Measurements from ENCODE around the gene EPHA4.

EPHA4 gene

DNA sequence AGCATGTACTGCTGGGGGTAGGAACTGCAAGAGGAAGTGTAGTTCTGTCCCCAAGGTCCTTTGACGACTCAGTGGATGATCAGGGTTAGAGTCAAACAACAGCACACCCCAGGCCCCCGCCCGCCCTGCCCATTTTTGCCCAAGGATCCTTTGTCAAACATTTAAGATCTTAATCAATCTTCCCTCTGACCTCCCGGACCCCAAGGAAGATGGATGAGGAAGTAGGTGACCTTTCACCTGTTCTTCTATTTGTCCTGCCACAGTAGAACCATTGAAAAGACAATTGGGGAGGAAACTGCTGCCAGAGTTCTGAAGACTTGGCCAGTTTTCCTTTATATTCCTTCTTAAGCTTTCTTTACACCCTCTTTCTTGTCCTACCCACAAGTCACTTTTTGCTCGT is 12.1 kb downstream of the EPHA4 start:
- TF ChIP-seq, protein P1, sequence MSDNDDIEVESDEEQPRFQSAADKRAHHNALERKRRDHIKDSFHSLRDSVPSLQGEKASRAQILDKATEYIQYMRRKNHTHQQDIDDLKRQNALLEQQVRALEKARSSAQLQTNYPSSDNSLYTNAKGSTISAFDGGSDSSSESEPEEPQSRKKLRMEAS (IDR thresholded peaks at IDR 0.05): no peak
- TF ChIP-seq CEBPB (IDR thresholded peaks at IDR 0.05) (no peak), EGR1 (IDR thresholded peaks at IDR 0.05) (no peak)
- TF ChIP-seq, protein P2, sequence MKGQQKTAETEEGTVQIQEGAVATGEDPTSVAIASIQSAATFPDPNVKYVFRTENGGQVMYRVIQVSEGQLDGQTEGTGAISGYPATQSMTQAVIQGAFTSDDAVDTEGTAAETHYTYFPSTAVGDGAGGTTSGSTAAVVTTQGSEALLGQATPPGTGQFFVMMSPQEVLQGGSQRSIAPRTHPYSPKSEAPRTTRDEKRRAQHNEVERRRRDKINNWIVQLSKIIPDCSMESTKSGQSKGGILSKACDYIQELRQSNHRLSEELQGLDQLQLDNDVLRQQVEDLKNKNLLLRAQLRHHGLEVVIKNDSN (IDR thresholded peaks at IDR 0.05): no peak

DNA sequence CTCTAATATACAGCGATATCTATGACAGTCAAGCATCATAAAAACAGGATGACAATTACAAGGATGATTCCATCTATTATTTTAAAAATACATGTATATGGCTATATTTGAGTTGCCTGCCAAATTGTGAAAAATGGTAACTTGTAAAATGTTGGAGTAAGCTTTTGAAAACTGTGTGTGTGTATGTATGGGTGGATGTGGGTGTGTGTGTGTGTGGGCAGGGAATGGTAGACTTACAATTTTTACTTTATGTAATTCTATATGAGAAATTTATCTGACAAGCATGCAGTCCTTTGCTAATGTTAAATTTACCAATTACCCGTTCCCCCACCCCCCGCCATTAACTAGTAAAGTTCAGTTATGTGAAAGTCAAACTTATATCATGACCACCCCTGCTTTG is 14.0 kb downstream of the EPHA4 start:
- TF ChIP-seq TAF1 (IDR thresholded peaks at IDR 0.05; ENCODE audit: low read depth) (no peak), ZBTB7A (IDR thresholded peaks at IDR 0.05; ENCODE audit: low read depth) (no peak)

DNA sequence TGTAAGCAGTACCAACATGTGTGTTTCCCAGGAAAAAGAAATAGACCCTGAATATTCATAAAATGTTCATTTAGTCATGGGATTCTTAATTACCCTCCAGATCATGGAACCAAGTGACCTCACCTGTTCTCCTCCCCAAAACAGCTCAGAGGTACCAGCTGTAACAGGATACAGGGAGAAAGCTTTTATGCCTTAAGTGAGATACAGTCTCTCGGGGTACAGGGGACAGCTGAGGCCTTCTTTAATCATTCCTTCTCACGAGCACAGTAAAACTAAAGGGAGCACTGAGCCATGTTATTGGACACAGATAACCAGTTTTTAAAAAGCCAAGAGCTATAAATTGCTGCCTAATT is 16.6 kb downstream of the EPHA4 start:
- TF ChIP-seq, protein P2 (IDR thresholded peaks at IDR 0.05): no peak
- no peak for TF ChIP-seq CREB1 (IDR thresholded peaks at IDR 0.05; ENCODE audit: low read depth)
- no peak for TF ChIP-seq CEBPB (IDR thresholded peaks at IDR 0.05)
- TF ChIP-seq NFIC (IDR thresholded peaks at IDR 0.05): no peak
- TF ChIP-seq TCF12 (IDR thresholded peaks at IDR 0.05; ENCODE audit: low read depth): no peak
- no peak for TF ChIP-seq TEAD4 (IDR thresholded peaks at IDR 0.05)
- TF ChIP-seq EGR1 (IDR thresholded peaks at IDR 0.05): no peak
- TF ChIP-seq YY1 (IDR thresholded peaks at IDR 0.05; ENCODE audit: low read depth): no peak

DNA sequence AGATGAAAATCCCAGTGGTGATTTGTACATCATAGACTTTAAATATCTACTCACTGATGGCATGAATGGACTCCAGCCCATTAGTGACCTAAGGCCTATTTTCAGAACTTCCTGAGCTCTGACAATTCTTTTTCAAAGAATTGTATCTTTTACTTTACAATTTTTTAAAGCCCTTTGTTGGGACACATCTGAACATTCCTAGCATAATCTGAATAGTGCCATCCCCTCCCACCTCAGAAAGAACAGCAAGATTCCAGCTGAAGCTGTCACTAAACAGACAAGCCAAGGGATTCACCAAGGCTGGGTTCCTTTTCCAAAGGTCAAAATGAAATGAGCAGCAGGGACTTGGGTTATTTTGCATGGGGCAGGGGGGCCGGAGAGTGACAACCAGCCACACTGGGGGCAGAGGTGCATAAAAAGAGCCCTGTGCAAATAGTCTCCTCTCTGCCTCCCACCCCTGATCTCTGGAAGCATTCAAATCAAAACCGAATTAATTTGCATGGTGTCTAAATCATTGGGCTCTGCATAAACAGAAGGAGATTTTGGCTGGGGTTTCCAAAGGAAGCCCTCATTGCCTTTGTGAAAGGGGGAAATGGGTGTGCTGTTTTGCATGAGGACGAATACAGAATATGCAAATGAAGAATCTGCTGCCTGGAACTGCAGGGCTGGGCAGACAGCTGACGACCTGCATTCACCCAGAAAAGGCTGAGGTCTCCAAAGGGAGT is 17.2 kb downstream of the EPHA4 start:
- TF ChIP-seq TCF12 (IDR thresholded peaks at IDR 0.05; ENCODE audit: low read depth) (no peak), CREB1 (IDR thresholded peaks at IDR 0.05; ENCODE audit: low read depth) (no peak), CEBPB (IDR thresholded peaks at IDR 0.05) (no peak), RAD21 (IDR thresholded peaks at IDR 0.05; ENCODE audit: low read depth) (no peak), ZBTB7A (IDR thresholded peaks at IDR 0.05; ENCODE audit: low read depth) (no peak), EP300 (IDR thresholded peaks at IDR 0.05; ENCODE audit: borderline replicate concordance) (no peak), YY1 (IDR thresholded peaks at IDR 0.05; ENCODE audit: low read depth) (no peak), EGR1 (IDR thresholded peaks at IDR 0.05) (no peak)
- TF ChIP-seq, protein P1 (IDR thresholded peaks at IDR 0.05): no peak
- TF ChIP-seq, protein P3, sequence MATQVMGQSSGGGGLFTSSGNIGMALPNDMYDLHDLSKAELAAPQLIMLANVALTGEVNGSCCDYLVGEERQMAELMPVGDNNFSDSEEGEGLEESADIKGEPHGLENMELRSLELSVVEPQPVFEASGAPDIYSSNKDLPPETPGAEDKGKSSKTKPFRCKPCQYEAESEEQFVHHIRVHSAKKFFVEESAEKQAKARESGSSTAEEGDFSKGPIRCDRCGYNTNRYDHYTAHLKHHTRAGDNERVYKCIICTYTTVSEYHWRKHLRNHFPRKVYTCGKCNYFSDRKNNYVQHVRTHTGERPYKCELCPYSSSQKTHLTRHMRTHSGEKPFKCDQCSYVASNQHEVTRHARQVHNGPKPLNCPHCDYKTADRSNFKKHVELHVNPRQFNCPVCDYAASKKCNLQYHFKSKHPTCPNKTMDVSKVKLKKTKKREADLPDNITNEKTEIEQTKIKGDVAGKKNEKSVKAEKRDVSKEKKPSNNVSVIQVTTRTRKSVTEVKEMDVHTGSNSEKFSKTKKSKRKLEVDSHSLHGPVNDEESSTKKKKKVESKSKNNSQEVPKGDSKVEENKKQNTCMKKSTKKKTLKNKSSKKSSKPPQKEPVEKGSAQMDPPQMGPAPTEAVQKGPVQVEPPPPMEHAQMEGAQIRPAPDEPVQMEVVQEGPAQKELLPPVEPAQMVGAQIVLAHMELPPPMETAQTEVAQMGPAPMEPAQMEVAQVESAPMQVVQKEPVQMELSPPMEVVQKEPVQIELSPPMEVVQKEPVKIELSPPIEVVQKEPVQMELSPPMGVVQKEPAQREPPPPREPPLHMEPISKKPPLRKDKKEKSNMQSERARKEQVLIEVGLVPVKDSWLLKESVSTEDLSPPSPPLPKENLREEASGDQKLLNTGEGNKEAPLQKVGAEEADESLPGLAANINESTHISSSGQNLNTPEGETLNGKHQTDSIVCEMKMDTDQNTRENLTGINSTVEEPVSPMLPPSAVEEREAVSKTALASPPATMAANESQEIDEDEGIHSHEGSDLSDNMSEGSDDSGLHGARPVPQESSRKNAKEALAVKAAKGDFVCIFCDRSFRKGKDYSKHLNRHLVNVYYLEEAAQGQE (IDR thresholded peaks at IDR 0.05; ENCODE audit: low read depth): no peak

DNA sequence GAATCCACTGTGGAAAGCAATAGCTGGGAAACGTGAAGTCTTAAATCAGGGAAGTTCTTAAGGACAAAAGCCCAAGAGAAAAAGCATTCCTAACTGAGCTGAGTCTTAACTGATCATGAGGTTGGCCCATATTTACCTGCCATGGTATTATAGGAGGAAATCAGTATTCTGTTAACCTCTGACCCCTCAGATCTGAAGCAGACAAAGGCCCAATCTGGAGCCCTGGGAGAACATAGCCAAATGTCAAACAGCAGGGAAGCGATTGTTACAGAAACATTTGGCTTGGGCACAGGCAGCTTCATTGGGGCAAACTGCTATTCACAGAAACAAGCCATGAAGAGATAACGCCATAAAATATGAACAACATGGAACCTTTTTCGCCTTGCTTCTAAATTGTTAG is 18.8 kb downstream of the EPHA4 start:
- TF ChIP-seq, protein P3 (IDR thresholded peaks at IDR 0.05; ENCODE audit: low read depth): no peak
- TF ChIP-seq, protein P2 (IDR thresholded peaks at IDR 0.05): no peak
- TF ChIP-seq FOXM1 (IDR thresholded peaks at IDR 0.05; ENCODE audit: borderline replicate concordance, low read depth) (no peak), TAF1 (IDR thresholded peaks at IDR 0.05; ENCODE audit: low read depth) (no peak)

DNA sequence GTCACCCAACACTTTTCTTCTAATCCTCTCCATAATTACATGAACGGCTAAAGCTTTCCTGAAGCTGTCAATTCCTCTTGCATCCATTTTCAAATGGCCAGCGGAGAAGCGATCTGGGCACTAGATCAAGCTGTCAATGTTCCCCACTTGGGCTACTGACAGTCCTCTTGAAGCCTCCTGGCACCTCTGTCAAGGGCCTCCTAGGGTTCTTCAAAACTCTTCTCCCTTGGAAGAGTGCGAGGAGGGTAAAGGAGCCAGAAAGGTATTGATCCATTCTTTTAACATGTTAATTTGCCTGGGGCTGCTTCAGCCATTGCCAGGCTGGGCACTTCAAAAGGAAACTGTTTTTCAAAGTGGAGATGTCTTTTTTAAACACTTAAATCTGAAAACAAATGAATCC is 19.8 kb downstream of the EPHA4 start:
- TF ChIP-seq CREB1 (IDR thresholded peaks at IDR 0.05; ENCODE audit: low read depth) (no peak), ZBTB7A (IDR thresholded peaks at IDR 0.05; ENCODE audit: low read depth) (no peak), FOXM1 (IDR thresholded peaks at IDR 0.05; ENCODE audit: borderline replicate concordance, low read depth) (no peak), CEBPB (IDR thresholded peaks at IDR 0.05) (no peak), YY1 (IDR thresholded peaks at IDR 0.05; ENCODE audit: low read depth) (no peak), RAD21 (IDR thresholded peaks at IDR 0.05; ENCODE audit: low read depth) (no peak), TEAD4 (IDR thresholded peaks at IDR 0.05) (no peak), TCF12 (IDR thresholded peaks at IDR 0.05; ENCODE audit: low read depth) (no peak), EP300 (IDR thresholded peaks at IDR 0.05; ENCODE audit: borderline replicate concordance) (no peak), NFIC (IDR thresholded peaks at IDR 0.05) (no peak), EGR1 (IDR thresholded peaks at IDR 0.05) (no peak), TAF1 (IDR thresholded peaks at IDR 0.05; ENCODE audit: low read depth) (no peak)
- TF ChIP-seq, protein P2 (IDR thresholded peaks at IDR 0.05): no peak
- TF ChIP-seq, protein P3 (IDR thresholded peaks at IDR 0.05; ENCODE audit: low read depth): no peak
- TF ChIP-seq, protein P1 (IDR thresholded peaks at IDR 0.05): no peak
